CD4-positive, alpha-beta memory T cell (primary cell): ENCODE measurements around the gene ZNF444. TPM values are rescaled to one million over a fixed set of nuclear protein-coding genes. Genes with fewer than 3 reads are reported as not detected.

Source experiments
- CTCF ChIA-PET: fragments of 350-600 bp; sonication (Branson Sonifier 250); formaldehyde crosslinking; loops from one replicate; lab custom pipeline; 2021; ENCODE audit warnings: inconsistent platforms; ENCODE audit not compliant: partially characterized antibody; lab: Charles Lee
- POLR2A ChIA-PET: fragments of 350-600 bp; sonication (Branson Sonifier 250); formaldehyde crosslinking; loops from one replicate; lab custom pipeline; 2021; ENCODE audit not compliant: partially characterized antibody; lab: Charles Lee
- DNase-seq, 5 donors: peaks; one replicate each; pipeline versions ENCODE4 v3.0.0 to v3.0.0-alpha.2; 2020 to 2022; ENCODE audit warnings: mixed read lengths in 1 of 5
- H3K27ac ChIP-seq: one replicate; pipeline ENCODE4 v1.7.0; 2013; ENCODE audit warnings: low read depth, low read length
- H3K27me3 ChIP-seq: 2 replicates; pipeline ENCODE4 v1.7.0; 2013; ENCODE audit warnings: mild to moderate bottlenecking, low read length, moderate library complexity; ENCODE audit not compliant: insufficient read depth
- H3K36me3 ChIP-seq: 2 replicates; pipeline ENCODE4 v1.7.0; 2013; ENCODE audit warnings: mild to moderate bottlenecking, low read length, moderate library complexity; ENCODE audit not compliant: insufficient read depth
- H3K4me1 ChIP-seq: 2 replicates; pipeline ENCODE4 v1.7.0; 2013; ENCODE audit warnings: mild to moderate bottlenecking, low read length, moderate library complexity; ENCODE audit not compliant: insufficient read depth
- H3K4me3 ChIP-seq, 2 donors: one replicate each; pipeline ENCODE4 v1.7.0; 2013; ENCODE audit warnings: low read length in 2 of 2, mild to moderate bottlenecking in 1 of 2
- H3K9me3 ChIP-seq, 2 donors: one replicate each; pipeline ENCODE4 v1.7.0; 2013; ENCODE audit warnings: low read length in 2 of 2, control low read depth in 1 of 2; ENCODE audit not compliant: control insufficient read depth in 1 of 2
- H3K27ac Mint-ChIP-seq, 7 donors: one replicate each; pipeline ENCODE4 v1.8.0; 2020 to 2021; ENCODE audit warnings: mixed read lengths in 7 of 7, mild to moderate bottlenecking in 6 of 7, inconsistent platforms in 3 of 7, moderate library complexity in 3 of 7
- H3K27me3 Mint-ChIP-seq, 2 donors: one replicate each; pipeline ENCODE4 v1.8.0; 2020 to 2021; ENCODE audit warnings: mixed read lengths in 2 of 2
- H3K36me3 Mint-ChIP-seq, 2 donors: one replicate each; pipeline ENCODE4 v1.8.0; 2020 to 2021; ENCODE audit warnings: mixed read lengths in 2 of 2, inconsistent platforms in 1 of 2, mild to moderate bottlenecking in 1 of 2
- H3K4me1 Mint-ChIP-seq, 4 donors: one replicate each; pipeline ENCODE4 v1.8.0; 2020 to 2021; ENCODE audit warnings: mixed read lengths in 4 of 4, mild to moderate bottlenecking in 1 of 4
- H3K4me3 Mint-ChIP-seq, 8 donors: one replicate each; pipeline ENCODE4 v1.8.0; 2020 to 2021; ENCODE audit warnings: mixed read lengths in 8 of 8, mild to moderate bottlenecking in 7 of 8, moderate library complexity in 6 of 8, inconsistent platforms in 3 of 8
- H3K9me3 Mint-ChIP-seq, 8 donors: one replicate each; pipeline ENCODE4 v1.8.0; 2020 to 2021; ENCODE audit warnings: mixed read lengths in 8 of 8, mild to moderate bottlenecking in 5 of 8, inconsistent platforms in 3 of 8, moderate library complexity in 1 of 8
- intact Hi-C: fragments of 100-400 bp; cut with micrococcal nuclease; formaldehyde crosslinking; loops from one replicate; pipeline ENCODE4 v1.15.1; 2023
- polyA plus RNA-seq, 2 donors: library from polyadenylated mRNA; unstranded; fragments of 300-500 nt; fragmentation: Illumina TruSeq; gene quantifications; one replicate each; pipeline ENCODE4 v1.2.3, GENCODE V29; 2021
- total RNA-seq, 2 experiments: library from RNA; stranded (reverse); gene quantifications; one replicate each; pipeline ENCODE4 v1.2.3, GENCODE V29; 2021

The ZNF444 gene
- total and polyA plus RNA-seq, 4 experiments from 2014 or later = 6.2 to 42.8 (median 27.0) TPM

GRCh38 chr19:56107626-56108351, 33.3 kb upstream of the ZNF444 start:
- H3K9me3 ChIP-seq = no peaks in the 10 kb centered on the region
- peaks cover under 1% of the 10 kb centered on the region for H3K36me3 ChIP-seq
- peaks cover 9% of the 10 kb centered on the region for H3K4me1 ChIP-seq
- POLR2A ChIA-PET = no interaction called here
- H3K36me3 Mint-ChIP-seq = peaks cover 0 to 8% of the 10 kb centered on the region in 2 donors
- no peak overlapping the region for H3K4me3 Mint-ChIP-seq
- CTCF ChIA-PET = no interaction called here
- no peaks in the 10 kb centered on the region for H3K9me3 Mint-ChIP-seq
- H3K27me3 Mint-ChIP-seq = no peaks in the 10 kb centered on the region
- intact Hi-C loops = no loop called here
- H3K27ac ChIP-seq = no peak overlapping the region
- DNase-seq = no peak
- no peak overlapping the region for H3K4me3 ChIP-seq
- H3K27me3 ChIP-seq = no peaks in the 10 kb centered on the region
- H3K4me1 Mint-ChIP-seq = peaks cover 16 to 58% (median 23%) of the 10 kb centered on the region in 4 donors
- peak overlapping the region in 1 of 7 donors; percentile 64 for H3K27ac Mint-ChIP-seq

- H3K27me3 Mint-ChIP-seq = no peaks in the 10 kb centered on the region
- no peaks in the 10 kb centered on the region for H3K36me3 ChIP-seq
- POLR2A ChIA-PET = no interaction called here
- H3K4me1 ChIP-seq = peaks cover 17% of the 10 kb centered on the region
- no peaks in the 10 kb centered on the region for H3K9me3 Mint-ChIP-seq
- no peak overlapping the region for H3K4me3 ChIP-seq
- H3K36me3 Mint-ChIP-seq = peaks cover 0 to 8% of the 10 kb centered on the region in 2 donors
- H3K9me3 ChIP-seq = no peaks in the 10 kb centered on the region
- CTCF ChIA-PET = no interaction called here
- no peak overlapping the region for H3K4me3 Mint-ChIP-seq
- peaks cover 23 to 66% (median 31%) of the 10 kb centered on the region in 4 donors for H3K4me1 Mint-ChIP-seq
- no peaks in the 10 kb centered on the region for H3K27me3 ChIP-seq
- no peak for DNase-seq
- H3K27ac Mint-ChIP-seq = peak overlapping the region in 3 of 7 donors; percentile 36 to 84 (median 64)
- intact Hi-C loops = no loop called here
- H3K27ac ChIP-seq = no peak overlapping the region
Measured at GRCh38 chr19:56108447-56109195, 32.5 kb upstream of the ZNF444 start.

- H3K9me3 Mint-ChIP-seq = no peaks in the 10 kb centered on the region
- no peak overlapping the region for H3K27ac Mint-ChIP-seq
- H3K4me1 Mint-ChIP-seq = peaks cover 26 to 72% (median 35%) of the 10 kb centered on the region in 4 donors
- Histone ChIP-seq H3K27ac (no peak overlapping the region), H3K9me3 (no peaks in the 10 kb centered on the region), H3K4me3 (no peak overlapping the region), H3K36me3 (no peaks in the 10 kb centered on the region), H3K27me3 (no peaks in the 10 kb centered on the region), H3K4me1 (peaks cover 20% of the 10 kb centered on the region)
- POLR2A ChIA-PET = no interaction called here
- peaks cover 0 to 8% of the 10 kb centered on the region in 2 donors for H3K36me3 Mint-ChIP-seq
- no peak overlapping the region for H3K4me3 Mint-ChIP-seq
- no peak for DNase-seq
- intact Hi-C loops = no loop called here
- no peaks in the 10 kb centered on the region for H3K27me3 Mint-ChIP-seq
- CTCF ChIA-PET = no interaction called here
Measured at GRCh38 chr19:56109226-56109625, 31.9 kb upstream of the ZNF444 start.

- CTCF ChIA-PET = no interaction called here
- POLR2A ChIA-PET = no interaction called here
- Histone ChIP-seq H3K36me3 (no peaks in the 10 kb centered on the region), H3K4me3 (no peak overlapping the region), H3K4me1 (peaks cover 15% of the 10 kb centered on the region), H3K27ac (no peak overlapping the region), H3K27me3 (no peaks in the 10 kb centered on the region), H3K9me3 (no peaks in the 10 kb centered on the region)
- intact Hi-C loops = no loop called here
- peaks cover 0 to 4% of the 10 kb centered on the region in 2 donors for H3K36me3 Mint-ChIP-seq
- H3K4me3 Mint-ChIP-seq = peak overlapping the region in 1 of 8 donors; percentile 28
- peak overlapping the region in 4 of 7 donors; percentile 8 to 77 (median 46) for H3K27ac Mint-ChIP-seq
- peaks cover 27 to 71% (median 37%) of the 10 kb centered on the region in 4 donors for H3K4me1 Mint-ChIP-seq
- no peaks in the 10 kb centered on the region for H3K9me3 Mint-ChIP-seq
- DNase-seq = no peak
- H3K27me3 Mint-ChIP-seq = no peaks in the 10 kb centered on the region
Measured at GRCh38 chr19:56110515-56111448, 30.3 kb upstream of the ZNF444 start.

- H3K4me1 Mint-ChIP-seq = peaks cover 25 to 66% (median 36%) of the 10 kb centered on the region in 4 donors
- no peaks in the 10 kb centered on the region for H3K9me3 ChIP-seq
- H3K4me1 ChIP-seq = peaks cover 12% of the 10 kb centered on the region
- H3K27ac ChIP-seq = no peak overlapping the region
- no peak for DNase-seq
- no peak overlapping the region for H3K4me3 ChIP-seq
- peaks cover 0 to 2% of the 10 kb centered on the region in 2 donors for H3K36me3 Mint-ChIP-seq
- H3K27me3 Mint-ChIP-seq = no peaks in the 10 kb centered on the region
- intact Hi-C loops = no loop called here
- no peaks in the 10 kb centered on the region for H3K36me3 ChIP-seq
- no peak overlapping the region for H3K4me3 Mint-ChIP-seq
- no peaks in the 10 kb centered on the region for H3K27me3 ChIP-seq
- ChIA-PET POLR2A (interaction anchor here (0.9 kb wide), 1 partner anchor 9 kb away, joined by 4 read pairs; the partner anchor contains the start of gene ZNF787), CTCF (no interaction called here)
- no peaks in the 10 kb centered on the region for H3K9me3 Mint-ChIP-seq
- peak overlapping the region in 4 of 7 donors; percentile 29 to 76 (median 44) for H3K27ac Mint-ChIP-seq
Measured at GRCh38 chr19:56111601-56112312, 29.3 kb upstream of the ZNF444 start.

- Histone ChIP-seq H3K36me3 (no peaks in the 10 kb centered on the region), H3K4me1 (peaks cover 12% of the 10 kb centered on the region), H3K27me3 (no peaks in the 10 kb centered on the region), H3K4me3 (no peak overlapping the region), H3K9me3 (no peaks in the 10 kb centered on the region), H3K27ac (no peak overlapping the region)
- ChIA-PET CTCF (no interaction called here), POLR2A (interaction anchor here (0.9 kb wide), 1 partner anchor 9 kb away, joined by 4 read pairs; the partner anchor contains the start of gene ZNF787)
- H3K4me1 Mint-ChIP-seq = peaks cover 23 to 63% (median 33%) of the 10 kb centered on the region in 4 donors
- H3K27ac Mint-ChIP-seq = peak overlapping the region; percentile 22 to 76 (median 57)
- H3K4me3 Mint-ChIP-seq = peak overlapping the region in 1 of 8 donors; percentile 52
- H3K36me3 Mint-ChIP-seq = no peaks in the 10 kb centered on the region
- H3K27me3 Mint-ChIP-seq = no peaks in the 10 kb centered on the region
- intact Hi-C loops = no loop called here
- DNase-seq = no peak
- H3K9me3 Mint-ChIP-seq = no peaks in the 10 kb centered on the region
Measured at GRCh38 chr19:56112313-56112709, 28.8 kb upstream of the ZNF444 start.
